GM18507 (cell line): ENCODE measurements around the gene CIC.

Experiments used
- DNase-seq: peaks from one replicate; pipeline ENCODE4 v3.0.0; 2011; ENCODE audit warnings: low read depth; ENCODE audit not compliant: insufficient read length; ENCODE audit errors: extremely low spot score
- FAIRE-seq: peaks from 2 replicates; lab custom pipeline; 2011; peaks lifted over from hg19 to GRCh38; lab: Jason Lieb, UNC

Gene CIC

GRCh38 chr19:42268704-42269477, at the start of gene CIC:
TSS of gene CIC (plus strand) at chr19:42269252. CDS start at chr19:42271784, 2,532 bp downstream.
- FAIRE-seq (peak; percentile 100), DNase-seq (peak; percentile 81)

- peak; percentile 97 for FAIRE-seq
- DNase-seq, result peak; percentile 99
These were observed 49.0 kb upstream of the CIC start, which contains the start of gene ZNF526 for GRCh38 chr19:42219812-42220750. TSS of gene ZNF526 (plus strand) at chr19:42220312. CDS start at chr19:42224404, 4,092 bp downstream.

GRCh38 chr19:42220751-42221097, 48.3 kb upstream of the CIC start:
- FAIRE-seq, result no peak
- DNase-seq, result no peak

- no peak for DNase-seq
- no peak for FAIRE-seq
These were observed 43.9 kb upstream of the CIC start for GRCh38 chr19:42224940-42225717.

- FAIRE-seq, result no peak
These were observed 43.2 kb upstream of the CIC start for GRCh38 chr19:42225718-42226292.

GRCh38 chr19:42226886-42227285, 42.2 kb upstream of the CIC start:
- no peak for DNase-seq
- no peak for FAIRE-seq

More at GRCh38 chr19:42225718-42226292, 43.2 kb upstream of the CIC start:
- DNase-seq, result no peak

- DNase-seq, result no peak
- no peak for FAIRE-seq
These were observed 40.4 kb upstream of the CIC start for GRCh38 chr19:42228641-42229040.

- FAIRE-seq (no peak), DNase-seq (no peak)
These were observed 39.7 kb upstream of the CIC start for GRCh38 chr19:42229301-42229854.

- FAIRE-seq, result no peak
- no peak for DNase-seq
These were observed 39.1 kb upstream of the CIC start for GRCh38 chr19:42229855-42230351.

- no peak for FAIRE-seq
- DNase-seq, result no peak
These were observed 38.5 kb upstream of the CIC start for GRCh38 chr19:42230571-42230970.

GRCh38 chr19:42232435-42232834, 36.6 kb upstream of the CIC start:
- no peak for FAIRE-seq

GRCh38 chr19:42233106-42233505, 35.9 kb upstream of the CIC start:
- DNase-seq, result no peak
- no peak for FAIRE-seq

More at GRCh38 chr19:42232435-42232834, 36.6 kb upstream of the CIC start:
- no peak for DNase-seq

- FAIRE-seq (no peak), DNase-seq (no peak)
These were observed 35.3 kb upstream of the CIC start for GRCh38 chr19:42233678-42234292.

- no peak for FAIRE-seq
- DNase-seq, result no peak
These were observed 34.7 kb upstream of the CIC start for GRCh38 chr19:42234364-42234763.

GRCh38 chr19:42235181-42235580, 33.9 kb upstream of the CIC start:
- FAIRE-seq (no peak), DNase-seq (no peak)

GRCh38 chr19:42239544-42240220, 29.4 kb upstream of the CIC start:
- no peak for DNase-seq
- FAIRE-seq, result no peak

GRCh38 chr19:42241279-42241678, 27.8 kb upstream of the CIC start:
- FAIRE-seq, result no peak
- no peak for DNase-seq

GRCh38 chr19:42242069-42242511, 27.0 kb upstream of the CIC start:
- FAIRE-seq, result no peak

More at GRCh38 chr19:42242069-42242511, 27.0 kb upstream of the CIC start:
- DNase-seq, result no peak
